Measurements from ENCODE around the gene RAB9A. TPM values are rescaled to one million over a fixed set of nuclear protein-coding genes. Genes with fewer than 3 reads are reported as not detected.
"Not testable (repeated sequence)": the region's sequence is repeated elsewhere in the genome, so short reads cannot be mapped to it uniquely, and the experiment has no call there.

Gene RAB9A
- total RNA-seq, 1 donor from 2014 or later: 14.2 TPM

DNA sequence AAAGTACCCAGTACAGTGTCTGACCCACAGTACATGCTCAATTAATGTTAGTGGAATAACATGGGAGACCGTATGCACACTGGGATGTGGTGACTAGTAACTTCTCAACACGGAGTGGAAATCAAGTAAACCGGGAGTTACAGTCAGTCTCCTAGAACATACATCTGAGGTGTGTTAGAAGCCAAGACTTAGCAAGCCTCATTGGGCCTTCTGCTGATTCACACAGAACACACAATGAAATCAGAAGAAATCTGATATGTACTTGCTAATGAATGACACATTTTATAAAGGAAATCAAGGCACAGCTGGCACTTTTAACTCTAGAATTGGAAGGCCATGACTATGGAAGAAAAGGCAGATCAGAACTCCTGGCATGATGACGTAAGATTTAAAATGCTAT lies 32.4 kb downstream of the RAB9A start:
- H3K27me3 Mint-ChIP-seq (ENCODE audit: unreplicated experiment): no peaks in the 10 kb centered on the region
- TF ChIP-seq, protein P1, sequence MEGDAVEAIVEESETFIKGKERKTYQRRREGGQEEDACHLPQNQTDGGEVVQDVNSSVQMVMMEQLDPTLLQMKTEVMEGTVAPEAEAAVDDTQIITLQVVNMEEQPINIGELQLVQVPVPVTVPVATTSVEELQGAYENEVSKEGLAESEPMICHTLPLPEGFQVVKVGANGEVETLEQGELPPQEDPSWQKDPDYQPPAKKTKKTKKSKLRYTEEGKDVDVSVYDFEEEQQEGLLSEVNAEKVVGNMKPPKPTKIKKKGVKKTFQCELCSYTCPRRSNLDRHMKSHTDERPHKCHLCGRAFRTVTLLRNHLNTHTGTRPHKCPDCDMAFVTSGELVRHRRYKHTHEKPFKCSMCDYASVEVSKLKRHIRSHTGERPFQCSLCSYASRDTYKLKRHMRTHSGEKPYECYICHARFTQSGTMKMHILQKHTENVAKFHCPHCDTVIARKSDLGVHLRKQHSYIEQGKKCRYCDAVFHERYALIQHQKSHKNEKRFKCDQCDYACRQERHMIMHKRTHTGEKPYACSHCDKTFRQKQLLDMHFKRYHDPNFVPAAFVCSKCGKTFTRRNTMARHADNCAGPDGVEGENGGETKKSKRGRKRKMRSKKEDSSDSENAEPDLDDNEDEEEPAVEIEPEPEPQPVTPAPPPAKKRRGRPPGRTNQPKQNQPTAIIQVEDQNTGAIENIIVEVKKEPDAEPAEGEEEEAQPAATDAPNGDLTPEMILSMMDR (IDR thresholded peaks at IDR 0.05; ENCODE audit: partially characterized antibody, unreplicated experiment): no peak
- H3K4me1 Mint-ChIP-seq (ENCODE audit: low read depth, unreplicated experiment): no peaks in the 10 kb centered on the region
- H3K4me3 Mint-ChIP-seq (ENCODE audit: unreplicated experiment): no peak overlapping the region
- H3K27ac Mint-ChIP-seq (ENCODE audit: unreplicated experiment): no peak overlapping the region
- peaks cover 2% of the 10 kb centered on the region for H3K9me3 Mint-ChIP-seq (ENCODE audit: unreplicated experiment)
- H3K36me3 Mint-ChIP-seq (ENCODE audit: unreplicated experiment): peaks cover 4% of the 10 kb centered on the region
- no peak for DNase-seq

DNA sequence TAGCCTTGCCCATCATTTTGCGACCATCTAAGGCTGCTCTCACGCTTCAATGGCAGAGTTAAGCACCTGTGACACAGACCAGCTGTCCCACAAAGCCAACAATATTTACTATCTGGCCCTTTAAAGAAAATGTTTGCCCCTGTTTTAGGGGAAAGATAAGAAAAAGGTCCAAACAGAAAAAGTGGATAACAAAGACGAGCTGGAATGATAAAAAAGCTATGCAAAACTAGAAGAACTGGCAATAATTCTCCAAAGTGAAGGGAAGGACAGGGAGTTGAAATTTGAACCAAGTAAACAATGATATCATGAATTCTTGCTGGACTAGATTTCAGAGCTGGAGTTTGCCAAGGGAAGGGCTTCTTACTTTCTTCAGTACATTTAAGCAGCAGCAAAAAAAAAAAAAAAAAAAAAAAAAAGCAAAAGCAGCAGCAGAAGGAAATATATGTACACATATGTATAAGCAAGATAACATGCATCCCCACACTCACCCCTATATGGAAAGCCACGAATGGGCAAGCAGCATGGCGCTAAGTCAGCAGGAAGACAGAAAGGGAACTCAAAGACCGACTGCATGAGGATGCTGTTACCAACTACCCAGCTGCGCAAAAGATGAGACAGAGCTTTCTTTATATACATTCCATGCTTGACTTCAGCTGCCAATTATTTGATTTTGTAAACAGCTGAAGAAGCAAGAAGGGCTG lies 33.0 kb downstream of the RAB9A start:
- Mint-ChIP-seq H3K4me3 (ENCODE audit: unreplicated experiment) (no peak overlapping the region), H3K27me3 (ENCODE audit: unreplicated experiment) (no peaks in the 10 kb centered on the region), H3K4me1 (ENCODE audit: low read depth, unreplicated experiment) (no peaks in the 10 kb centered on the region), H3K9me3 (ENCODE audit: unreplicated experiment) (peaks cover 2% of the 10 kb centered on the region), H3K36me3 (ENCODE audit: unreplicated experiment) (peaks cover 4% of the 10 kb centered on the region), H3K27ac (ENCODE audit: unreplicated experiment) (no peak overlapping the region)
- DNase-seq: no peak
- TF ChIP-seq, protein P1 (IDR thresholded peaks at IDR 0.05; ENCODE audit: partially characterized antibody, unreplicated experiment): no peak

DNA sequence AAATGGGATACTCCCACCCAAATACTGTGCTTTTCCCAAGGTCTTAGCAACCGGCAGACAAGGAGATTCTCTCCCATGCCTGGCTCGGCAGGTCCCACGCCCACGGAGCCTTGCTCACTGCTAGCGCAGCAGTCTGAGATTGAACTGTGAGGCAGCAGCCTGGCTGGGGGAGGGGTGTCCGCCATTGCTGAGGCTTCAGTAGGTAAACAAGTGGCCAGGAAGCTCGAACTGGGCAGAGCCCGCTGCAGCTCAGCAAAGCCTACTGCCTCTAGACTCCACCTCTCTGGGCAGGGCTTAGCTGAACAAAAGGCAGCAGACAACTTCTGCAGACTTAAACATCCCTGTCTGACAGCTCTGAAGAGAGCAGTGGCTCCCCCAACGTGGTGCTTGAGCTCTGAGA lies 36.0 kb downstream of the RAB9A start:
- H3K4me3 Mint-ChIP-seq (ENCODE audit: unreplicated experiment); DNase-seq: not testable (repeated sequence)

DNA sequence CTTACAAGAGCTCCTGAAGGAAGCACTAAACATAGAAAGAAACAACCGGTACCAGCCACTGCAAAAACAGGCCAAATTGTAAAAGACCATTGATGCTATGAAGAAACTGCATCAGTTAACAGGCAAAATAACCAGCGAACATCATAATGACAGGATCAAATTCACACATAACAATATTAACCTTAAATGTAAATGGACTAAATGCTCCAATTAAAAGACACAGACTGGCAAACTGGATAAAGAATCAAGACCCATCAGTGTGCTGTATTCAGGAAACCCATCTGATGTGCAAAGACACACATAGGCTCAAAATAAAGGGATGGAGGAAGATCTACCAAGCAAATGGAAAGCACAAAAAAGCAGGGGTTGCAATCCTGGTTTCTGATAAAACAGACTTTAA lies 37.7 kb downstream of the RAB9A start:
- H3K27me3 Mint-ChIP-seq (ENCODE audit: unreplicated experiment); H3K4me3 Mint-ChIP-seq (ENCODE audit: unreplicated experiment); H3K27ac Mint-ChIP-seq (ENCODE audit: unreplicated experiment); H3K36me3 Mint-ChIP-seq (ENCODE audit: unreplicated experiment); H3K9me3 Mint-ChIP-seq (ENCODE audit: unreplicated experiment); H3K4me1 Mint-ChIP-seq (ENCODE audit: low read depth, unreplicated experiment); DNase-seq: not testable (repeated sequence)

More for the DNA sequence above, 36.0 kb downstream of the RAB9A start:
- H3K27me3 Mint-ChIP-seq (ENCODE audit: unreplicated experiment); H3K4me1 Mint-ChIP-seq (ENCODE audit: low read depth, unreplicated experiment); H3K9me3 Mint-ChIP-seq (ENCODE audit: unreplicated experiment); H3K27ac Mint-ChIP-seq (ENCODE audit: unreplicated experiment); H3K36me3 Mint-ChIP-seq (ENCODE audit: unreplicated experiment): not testable (repeated sequence)

DNA sequence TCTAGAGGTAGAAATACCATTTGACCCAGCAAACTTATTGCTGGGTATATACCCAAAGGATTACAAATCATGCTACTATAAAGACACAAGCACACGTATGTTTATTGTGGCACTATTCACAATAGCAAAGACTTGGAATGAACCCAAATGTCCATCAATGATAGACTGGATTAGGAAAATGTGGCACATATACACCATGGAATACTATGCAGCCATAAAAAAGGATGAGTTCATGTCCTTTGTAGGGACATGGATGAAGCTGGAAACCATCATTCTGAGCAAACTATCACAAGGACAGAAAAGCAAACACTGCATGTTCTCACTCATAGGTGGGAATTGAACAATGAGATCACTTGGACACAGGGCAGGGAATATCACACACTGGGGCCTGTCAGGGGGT lies 41.6 kb downstream of the RAB9A start:
- H3K27ac Mint-ChIP-seq (ENCODE audit: unreplicated experiment); H3K27me3 Mint-ChIP-seq (ENCODE audit: unreplicated experiment); H3K36me3 Mint-ChIP-seq (ENCODE audit: unreplicated experiment); H3K9me3 Mint-ChIP-seq (ENCODE audit: unreplicated experiment); H3K4me3 Mint-ChIP-seq (ENCODE audit: unreplicated experiment); DNase-seq: not testable (repeated sequence)
- H3K4me1 Mint-ChIP-seq (ENCODE audit: low read depth, unreplicated experiment): peaks cover 12% of the 10 kb centered on the region

DNA sequence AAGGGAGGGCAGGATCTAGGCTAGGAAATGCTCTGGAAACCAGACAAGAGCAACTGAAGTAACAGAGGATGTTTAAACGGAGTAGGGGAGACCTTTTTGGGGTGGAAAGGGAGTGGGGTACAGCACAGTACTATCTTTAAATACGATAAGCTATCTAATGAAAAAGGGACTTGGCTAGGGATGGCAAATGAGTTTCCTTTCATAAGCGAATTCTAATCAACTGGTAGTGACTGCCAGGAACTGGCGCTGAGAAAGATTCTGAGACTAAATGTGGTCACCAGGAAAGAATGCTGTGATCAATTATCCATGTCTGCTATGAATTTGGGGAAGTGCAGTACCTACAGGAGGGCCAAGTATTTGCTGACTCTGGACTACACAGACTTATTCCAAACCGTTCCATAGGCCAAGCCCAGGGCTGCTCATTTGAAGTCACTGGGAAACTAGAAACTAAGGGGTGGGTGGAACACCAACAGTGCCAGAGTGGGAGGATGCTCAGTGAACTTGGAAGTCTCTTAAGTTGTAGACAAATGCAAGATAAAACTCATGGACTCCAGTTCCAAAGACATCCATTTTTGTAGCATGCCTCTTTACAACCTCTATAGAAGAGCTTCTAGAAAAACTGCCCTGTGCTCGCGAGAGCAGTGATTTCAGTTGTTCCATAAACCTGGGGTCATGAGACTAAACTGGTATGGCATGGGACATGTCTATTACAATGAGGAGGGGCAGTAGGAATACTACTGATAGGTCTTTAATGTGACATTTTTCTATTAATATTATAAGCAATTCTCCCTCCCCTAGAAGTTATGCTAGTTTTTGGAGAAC lies 43.5 kb downstream of the RAB9A start:
- peaks cover 12% of the 10 kb centered on the region for H3K4me1 Mint-ChIP-seq (ENCODE audit: low read depth, unreplicated experiment)
- H3K27ac Mint-ChIP-seq (ENCODE audit: unreplicated experiment): no peak overlapping the region
- peaks cover 5% of the 10 kb centered on the region for H3K9me3 Mint-ChIP-seq (ENCODE audit: unreplicated experiment)
- TF ChIP-seq, protein P1 (IDR thresholded peaks at IDR 0.05; ENCODE audit: partially characterized antibody, unreplicated experiment): no peak
- DNase-seq: no peak
- peaks cover 7% of the 10 kb centered on the region for H3K27me3 Mint-ChIP-seq (ENCODE audit: unreplicated experiment)
- no peaks in the 10 kb centered on the region for H3K36me3 Mint-ChIP-seq (ENCODE audit: unreplicated experiment)
- H3K4me3 Mint-ChIP-seq (ENCODE audit: unreplicated experiment): peak overlapping the region; percentile 36
